HepG2 (cell line): Measurements from ENCODE around the gene COPS6. TPM values are rescaled to one million over a fixed set of nuclear protein-coding genes. Genes with fewer than 3 reads are reported as not detected.

Experiments
- HMGXB3 ChIP-seq: sonication (generic); formaldehyde crosslinking; IDR thresholded peaks from 2 replicates; pipeline ENCODE4 v1.4.0; 2020; ENCODE audit warnings: missing genetic modification reagents, borderline replicate concordance
- NCOA5 ChIP-seq: sonication (generic); formaldehyde crosslinking; IDR thresholded peaks from 2 replicates; pipeline ENCODE4 v1.4.0; 2020; ENCODE audit warnings: missing genetic modification reagents
- POLR2AphosphoS5 ChIP-seq: IDR thresholded peaks from 2 replicates; pipeline ENCODE4 v1.6.1; 2012; ENCODE audit warnings: low read depth, low read length
- RARA ChIP-seq: IDR thresholded peaks from 2 replicates; pipeline ENCODE4 v1.6.1; 2016; ENCODE audit warnings: missing genetic modification reagents, missing compliant biosample characterization
- RNF2 ChIP-seq: fragments of 450-650 bp; conservative IDR thresholded peaks from 2 replicates; pipeline ENCODE4 v1.6.1; 2016; ENCODE audit warnings: low read depth
- TBL1XR1 ChIP-seq: fragments of 150-350 bp; IDR thresholded peaks from 2 replicates; pipeline ENCODE4 v1.6.1; 2014; ENCODE audit warnings: borderline replicate concordance, low read length; ENCODE audit not compliant: partially characterized antibody
- TBX2 ChIP-seq: sonication (generic); formaldehyde crosslinking; IDR thresholded peaks from 2 replicates; pipeline ENCODE4 v1.5.0; 2020; ENCODE audit warnings: missing genetic modification reagents, mild to moderate bottlenecking, borderline replicate concordance
- U2AF2 ChIP-seq: fragments of 200-400 bp; formaldehyde crosslinking; IDR thresholded peaks from 2 replicates; pipeline ENCODE4 v1.6.1; 2017; ENCODE audit warnings: low read depth, mild to moderate bottlenecking, low read length
- XBP1 ChIP-seq: sonication (generic); formaldehyde crosslinking; IDR thresholded peaks from 2 replicates; pipeline ENCODE4 v1.5.0; 2020; ENCODE audit warnings: missing genetic modification reagents
- ZBTB42 ChIP-seq: sonication (generic); formaldehyde crosslinking; IDR thresholded peaks from 2 replicates; pipeline ENCODE4 v1.5.0; 2020; ENCODE audit warnings: mild to moderate bottlenecking, missing genetic modification reagents
- ZBTB7A ChIP-seq: sonication (generic); formaldehyde crosslinking; IDR thresholded peaks from 2 replicates; pipeline ENCODE4 v1.8.0; 2022; ENCODE audit warnings: mild to moderate bottlenecking, missing genetic modification reagents
- ZNF17 ChIP-seq: sonication (generic); formaldehyde crosslinking; IDR thresholded peaks from 2 replicates; pipeline ENCODE4 v1.5.0; 2020; ENCODE audit warnings: mild to moderate bottlenecking, missing genetic modification reagents
- ZNF232 ChIP-seq: sonication (generic); formaldehyde crosslinking; IDR thresholded peaks from 2 replicates; pipeline ENCODE4 v1.4.0; 2020; ENCODE audit warnings: missing genetic modification reagents, borderline replicate concordance
- ZNF256 ChIP-seq: sonication (generic); formaldehyde crosslinking; conservative IDR thresholded peaks from 2 replicates; pipeline ENCODE4 v1.4.0; 2020; ENCODE audit warnings: missing genetic modification reagents
- ZNF335 ChIP-seq: sonication (generic); formaldehyde crosslinking; IDR thresholded peaks from 2 replicates; pipeline ENCODE4 v1.4.0; 2020; ENCODE audit warnings: missing genetic modification reagents
- ZNF367 ChIP-seq: sonication (generic); formaldehyde crosslinking; IDR thresholded peaks from 2 replicates; pipeline ENCODE4 v1.4.0; 2020; ENCODE audit warnings: missing genetic modification reagents, borderline replicate concordance
- ZNF615 ChIP-seq: sonication (generic); formaldehyde crosslinking; IDR thresholded peaks from 2 replicates; pipeline ENCODE4 v1.5.0; 2020; ENCODE audit warnings: mild to moderate bottlenecking, missing genetic modification reagents, borderline replicate concordance
- ZNF878 ChIP-seq: sonication (generic); formaldehyde crosslinking; IDR thresholded peaks from 2 replicates; pipeline ENCODE4 v1.8.1; 2023; ENCODE audit warnings: mild to moderate bottlenecking, missing genetic modification reagents, moderate library complexity
- ZSCAN31 ChIP-seq: sonication (generic); formaldehyde crosslinking; IDR thresholded peaks from 2 replicates; pipeline ENCODE4 v1.5.0; 2020; ENCODE audit warnings: low read depth, mild to moderate bottlenecking, missing genetic modification reagents
- polyA plus RNA-seq, 8 experiments: library from polyadenylated mRNA; depleted of rRNA in 3 of 8; stranded (reverse) in 7 of 8; unstranded in 1 of 8; fragments of >200 nt; fragmentation: Illumina TruSeq in 4 of 8; extraction: Trizol in 4 of 8; gene quantifications; 2 replicates each; pipeline versions ENCODE4 v1.2.1 to v1.2.3, GENCODE V29; 2011 to 2016; ENCODE audit warnings: low read depth in 4 of 8, missing spikeins in 1 of 8, mixed read lengths in 1 of 8; ENCODE audit not compliant: insufficient read depth in 1 of 8
- total RNA-seq, 5 experiments: library from RNA; depleted of rRNA; stranded (reverse); fragments of >200 nt; fragmentation: Illumina TruSeq; extraction: Trizol; gene quantifications; 2 replicates each; pipeline ENCODE4 v1.2.3, GENCODE V29; 2016; ENCODE audit warnings: low read depth in 1 of 5
- TF ChIP-seq, protein P1 (sequence below): IDR thresholded peaks from 2 replicates; pipeline ENCODE4 v1.4.0; 2020; ENCODE audit warnings: mild to moderate bottlenecking, missing genetic modification reagents

COPS6 gene
- total and polyA plus RNA-seq, 2 of the 13 experiments (the other 11 are each of a cell fraction or from before 2014, with no cell fraction given), result 33.4 to 117 TPM

GRCh38 chr7:100119072-100119969 is 30.6 kb downstream of the COPS6 start, which contains the start of the genes CNPY4 and TAF6 (continued):
- no peak for TF ChIP-seq ZNF615 (CRISPR knock-in tag)
- TF ChIP-seq ZBTB7A (CRISPR knock-in tag), result no peak
- TF ChIP-seq ZNF335 (CRISPR knock-in tag), result 0 out of 2 replicates have a peak, but pooled peaks have one; percentile 50
- TF ChIP-seq, protein P1, sequence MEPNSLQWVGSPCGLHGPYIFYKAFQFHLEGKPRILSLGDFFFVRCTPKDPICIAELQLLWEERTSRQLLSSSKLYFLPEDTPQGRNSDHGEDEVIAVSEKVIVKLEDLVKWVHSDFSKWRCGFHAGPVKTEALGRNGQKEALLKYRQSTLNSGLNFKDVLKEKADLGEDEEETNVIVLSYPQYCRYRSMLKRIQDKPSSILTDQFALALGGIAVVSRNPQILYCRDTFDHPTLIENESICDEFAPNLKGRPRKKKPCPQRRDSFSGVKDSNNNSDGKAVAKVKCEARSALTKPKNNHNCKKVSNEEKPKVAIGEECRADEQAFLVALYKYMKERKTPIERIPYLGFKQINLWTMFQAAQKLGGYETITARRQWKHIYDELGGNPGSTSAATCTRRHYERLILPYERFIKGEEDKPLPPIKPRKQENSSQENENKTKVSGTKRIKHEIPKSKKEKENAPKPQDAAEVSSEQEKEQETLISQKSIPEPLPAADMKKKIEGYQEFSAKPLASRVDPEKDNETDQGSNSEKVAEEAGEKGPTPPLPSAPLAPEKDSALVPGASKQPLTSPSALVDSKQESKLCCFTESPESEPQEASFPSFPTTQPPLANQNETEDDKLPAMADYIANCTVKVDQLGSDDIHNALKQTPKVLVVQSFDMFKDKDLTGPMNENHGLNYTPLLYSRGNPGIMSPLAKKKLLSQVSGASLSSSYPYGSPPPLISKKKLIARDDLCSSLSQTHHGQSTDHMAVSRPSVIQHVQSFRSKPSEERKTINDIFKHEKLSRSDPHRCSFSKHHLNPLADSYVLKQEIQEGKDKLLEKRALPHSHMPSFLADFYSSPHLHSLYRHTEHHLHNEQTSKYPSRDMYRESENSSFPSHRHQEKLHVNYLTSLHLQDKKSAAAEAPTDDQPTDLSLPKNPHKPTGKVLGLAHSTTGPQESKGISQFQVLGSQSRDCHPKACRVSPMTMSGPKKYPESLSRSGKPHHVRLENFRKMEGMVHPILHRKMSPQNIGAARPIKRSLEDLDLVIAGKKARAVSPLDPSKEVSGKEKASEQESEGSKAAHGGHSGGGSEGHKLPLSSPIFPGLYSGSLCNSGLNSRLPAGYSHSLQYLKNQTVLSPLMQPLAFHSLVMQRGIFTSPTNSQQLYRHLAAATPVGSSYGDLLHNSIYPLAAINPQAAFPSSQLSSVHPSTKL (CRISPR knock-in tag), result peak; percentile 34; the same call in 1 of the 2 replicates
- peak; percentile 60 for TF ChIP-seq TBX2 (CRISPR knock-in tag)
- TF ChIP-seq U2AF2, result peak; percentile 90; the same call in 1 of the 2 replicates
- 0 out of 2 replicates have a peak, but pooled peaks have one; percentile 39 for TF ChIP-seq HMGXB3
- TF ChIP-seq RARA (CRISPR knock-in tag), result peak; percentile 41; the same call in 1 of the 2 replicates
- TF ChIP-seq POLR2AphosphoS5, result peak; percentile 72
- 0 out of 2 replicates have a peak, but pooled peaks have one; percentile 34 for TF ChIP-seq XBP1
- no peak for TF ChIP-seq ZBTB42 (CRISPR knock-in tag)
- TF ChIP-seq ZNF878 (CRISPR knock-in tag), result 0 out of 2 replicates have a peak, but pooled peaks have one; percentile 59
- TF ChIP-seq ZSCAN31 (CRISPR knock-in tag), result peak; percentile 63; the same call in 1 of the 2 replicates
- peak; percentile 86; the same call in 1 of the 2 replicates for TF ChIP-seq ZNF232 (CRISPR knock-in tag)
- no peak for TF ChIP-seq ZNF17 (CRISPR knock-in tag)
- TF ChIP-seq RNF2, result no peak
- TF ChIP-seq TBL1XR1, result peak; percentile 42
- 0 out of 2 replicates have a peak, but pooled peaks have one; percentile 26 for TF ChIP-seq ZNF367 (CRISPR knock-in tag)
- TF ChIP-seq NCOA5 (CRISPR knock-in tag), result no peak
- peak; percentile 87 for TF ChIP-seq ZNF256 (CRISPR knock-in tag)
